Stimulated activated naive CD4-positive, alpha-beta T cell (primary cell): ENCODE results near the gene SLC22A2.
"Not testable (repeated sequence)": the region's sequence is repeated elsewhere in the genome, so short reads cannot be mapped to it uniquely, and the experiment has no call there.

Source experiments
- DNase-seq, 6 experiments: peaks; one replicate each; lab custom pipeline; 2025; lab: John Stamatoyannopoulos, UW

Gene SLC22A2

GRCh38 chr6:160258346-160259142, at the start of gene SLC22A2:
SLC22A2 (minus strand) TSS chr6:160258821; CDS start chr6:160258757, 64 bp downstream.
- no peak for DNase-seq

GRCh38 chr6:160305926-160306713, 47.5 kb upstream of the SLC22A2 start:
- no peak for DNase-seq

GRCh38 chr6:160303806-160304205, 45.2 kb upstream of the SLC22A2 start:
- DNase-seq: no peak

GRCh38 chr6:160302431-160303082, 43.9 kb upstream of the SLC22A2 start:
- not testable (repeated sequence) for DNase-seq

- no peak for DNase-seq
Observed at GRCh38 chr6:160301339-160301738, 42.7 kb upstream of the SLC22A2 start.

GRCh38 chr6:160300076-160300695, 41.6 kb upstream of the SLC22A2 start:
- no peak for DNase-seq

GRCh38 chr6:160299559-160299958, 40.9 kb upstream of the SLC22A2 start:
- DNase-seq: no peak

GRCh38 chr6:160298121-160298520, 39.5 kb upstream of the SLC22A2 start:
- DNase-seq: no peak

GRCh38 chr6:160297310-160297709, 38.7 kb upstream of the SLC22A2 start:
- no peak for DNase-seq

GRCh38 chr6:160293844-160294243, 35.2 kb upstream of the SLC22A2 start:
- DNase-seq: no peak

- DNase-seq: no peak
Observed at GRCh38 chr6:160285541-160286105, 27.0 kb upstream of the SLC22A2 start.

GRCh38 chr6:160284575-160284974, 26.0 kb upstream of the SLC22A2 start:
- no peak for DNase-seq

- DNase-seq: no peak
Observed at GRCh38 chr6:160282444-160282843, 23.8 kb upstream of the SLC22A2 start.

- DNase-seq: no peak
Observed at GRCh38 chr6:160279850-160280249, 21.2 kb upstream of the SLC22A2 start.

- no peak for DNase-seq
Observed at GRCh38 chr6:160278786-160279310, 20.2 kb upstream of the SLC22A2 start.

- no peak for DNase-seq
Observed at GRCh38 chr6:160278311-160278710, 19.7 kb upstream of the SLC22A2 start.

- DNase-seq: no peak
Observed at GRCh38 chr6:160277546-160277945, 18.9 kb upstream of the SLC22A2 start.

GRCh38 chr6:160277144-160277543, 18.5 kb upstream of the SLC22A2 start:
- DNase-seq: no peak

- no peak for DNase-seq
Observed at GRCh38 chr6:160276126-160276525, 17.5 kb upstream of the SLC22A2 start.

GRCh38 chr6:160275511-160276003, 16.9 kb upstream of the SLC22A2 start:
- DNase-seq: no peak

- DNase-seq: no peak
Observed at GRCh38 chr6:160274871-160275510, 16.4 kb upstream of the SLC22A2 start.
